IMR-90 (cell line): ENCODE measurements around the gene HAND2. TPM values are rescaled to one million over a fixed set of nuclear protein-coding genes. Genes with fewer than 3 reads are reported as not detected.

Experiments used
- ATAC-seq: fragments of 200-7000 bp; cut with Tn5 transposase; 2 replicates; pipeline ENCODE4 v1.9.1; 2020; ENCODE audit warnings: low read depth, mild to moderate bottlenecking, moderate library complexity
- BruUV-seq: library from RNA; stranded (reverse); fragments of 400-500 nt; replicated peaks from 2 replicates; lab custom pipeline; 2021; lab: Mats Ljungman, UMichigan
- CTCF ChIA-PET: fragments of 300-600 bp; formaldehyde crosslinking; extraction: SDS; loops from one replicate; lab custom pipeline; 2021; ENCODE audit warnings: antibody characterized with exemption; lab: Yijun Ruan, JAX
- POLR2A ChIA-PET: fragments of 300-600 bp; sonication (Branson Sonifier 250); formaldehyde crosslinking; loops from one replicate; lab custom pipeline; 2022; ENCODE audit warnings: antibody characterized with exemption; ENCODE audit not compliant: unreplicated experiment; lab: Charles Lee
- DNase-seq: peaks from one replicate; pipeline ENCODE4 v3.0.0; 2013
- H2AFZ ChIP-seq: replicated peaks from 2 replicates; pipeline ENCODE3; 2013; ENCODE audit warnings: low read length, mild to moderate bottlenecking; ENCODE audit not compliant: poor library complexity
- H2AK5ac ChIP-seq: 2 replicates; pipeline ENCODE4 v1.6.1; 2013; ENCODE audit warnings: low read depth, low read length, inconsistent platforms
- H2AK9ac ChIP-seq: replicated peaks from 2 replicates; pipeline ENCODE3; 2013; ENCODE audit warnings: mild to moderate bottlenecking, low read depth, low read length, moderate library complexity; ENCODE audit not compliant: poor library complexity
- H2BK120ac ChIP-seq: 2 replicates; pipeline ENCODE4 v1.6.1; 2013; ENCODE audit warnings: low read depth, low read length, inconsistent platforms
- H2BK15ac ChIP-seq: 3 replicates; pipeline ENCODE4 v1.6.1; 2013; ENCODE audit warnings: low read depth, low read length, inconsistent platforms
- H2BK20ac ChIP-seq: 2 replicates; pipeline ENCODE4 v1.6.1; 2013; ENCODE audit warnings: low read depth, mild to moderate bottlenecking, inconsistent platforms, low read length, moderate library complexity
- H2BK5ac ChIP-seq: 2 replicates; pipeline ENCODE4 v1.6.1; 2013; ENCODE audit warnings: mild to moderate bottlenecking, low read depth, low read length, inconsistent platforms; ENCODE audit not compliant: poor library complexity, severe bottlenecking
- H3K14ac ChIP-seq: replicated peaks from 2 replicates; pipeline ENCODE4 v1.6.1; 2013; ENCODE audit warnings: low read depth, low read length, inconsistent platforms
- H3K18ac ChIP-seq: 2 replicates; pipeline ENCODE4 v1.6.1; 2013; ENCODE audit warnings: low read depth, low read length, control low read depth
- H3K23ac ChIP-seq: 2 replicates; pipeline ENCODE4 v1.6.1; 2013; ENCODE audit warnings: low read depth, low read length, inconsistent platforms
- H3K27ac ChIP-seq: 2 replicates; pipeline ENCODE4 v1.5.1; 2013; ENCODE audit warnings: mild to moderate bottlenecking, control low read depth, low read length; ENCODE audit not compliant: insufficient read depth
- H3K27me3 ChIP-seq: 2 replicates; pipeline ENCODE4 v1.6.1; 2013; ENCODE audit warnings: low read length; ENCODE audit not compliant: control insufficient read depth, insufficient read depth
- H3K36me3 ChIP-seq: 2 replicates; pipeline ENCODE4 v1.6.1; 2013; ENCODE audit warnings: low read length, mixed read lengths; ENCODE audit not compliant: control insufficient read depth, insufficient read depth
- H3K4ac ChIP-seq: 2 replicates; pipeline ENCODE4 v1.6.1; 2013; ENCODE audit warnings: low read depth, low read length, inconsistent platforms
- H3K4me1 ChIP-seq: 2 replicates; pipeline ENCODE4 v1.6.1; 2013; ENCODE audit warnings: low read length, mixed read lengths; ENCODE audit not compliant: control insufficient read depth, insufficient read depth
- H3K4me2 ChIP-seq: 2 replicates; pipeline ENCODE4 v1.6.1; 2013; ENCODE audit warnings: low read depth, mild to moderate bottlenecking, control low read depth, low read length, moderate library complexity
- H3K4me3 ChIP-seq: 2 replicates; pipeline ENCODE4 v1.5.1; 2013; ENCODE audit warnings: low read depth, mild to moderate bottlenecking, control low read depth, low read length, moderate library complexity; ENCODE audit not compliant: insufficient read depth
- H3K56ac ChIP-seq: 2 replicates; pipeline ENCODE4 v1.6.1; 2013; ENCODE audit warnings: low read length, inconsistent platforms; ENCODE audit not compliant: insufficient read depth; ENCODE audit errors: extremely low read depth
- H3K79me1 ChIP-seq, 2 experiments: 2 replicates each; pipeline ENCODE4 v1.6.1; 2013; ENCODE audit warnings: low read length in 2 of 2, inconsistent platforms in 1 of 2, low read depth in 1 of 2
- H3K9ac ChIP-seq: 2 replicates; pipeline ENCODE4 v1.6.1; 2013; ENCODE audit warnings: low read depth, low read length, control low read depth
- H3K9me1 ChIP-seq: 2 replicates; pipeline ENCODE4 v1.6.1; 2013; ENCODE audit warnings: low read length, inconsistent platforms; ENCODE audit not compliant: insufficient read depth
- H3K9me3 ChIP-seq: 2 replicates; pipeline ENCODE4 v1.6.1; 2013; ENCODE audit warnings: low read length; ENCODE audit not compliant: control insufficient read depth, insufficient read depth
- H4K20me1 ChIP-seq: 2 replicates; pipeline ENCODE4 v1.6.1; 2013; ENCODE audit warnings: low read length, inconsistent platforms; ENCODE audit not compliant: insufficient read depth
- H4K5ac ChIP-seq: 2 replicates; pipeline ENCODE4 v1.6.1; 2013; ENCODE audit warnings: mild to moderate bottlenecking, low read depth, low read length, control low read depth
- H4K8ac ChIP-seq, 2 experiments: 2 replicates each; pipeline ENCODE4 v1.6.1; 2013; ENCODE audit warnings: low read depth in 2 of 2, low read length in 2 of 2, control low read depth in 1 of 2, inconsistent platforms in 1 of 2
- H4K91ac ChIP-seq: 2 replicates; pipeline ENCODE4 v1.6.1; 2013; ENCODE audit warnings: low read depth, low read length, inconsistent platforms; ENCODE audit not compliant: insufficient read depth
- BHLHE40 ChIP-seq: fragments of 150-350 bp; IDR thresholded peaks from 2 replicates; pipeline ENCODE4 v1.6.1; 2016; ENCODE audit warnings: mild to moderate bottlenecking, low read depth, low read length
- CEBPB ChIP-seq: IDR thresholded peaks from 2 replicates; pipeline ENCODE4 v1.6.1; 2012; ENCODE audit warnings: low read depth, low read length, improper control_type of control experiment
- CHD1 ChIP-seq: IDR thresholded peaks from 2 replicates; pipeline ENCODE4 v1.6.1; 2012; ENCODE audit warnings: low read depth, low read length, improper control_type of control experiment
- FOS ChIP-seq: fragments of 150-350 bp; IDR thresholded peaks from 2 replicates; pipeline ENCODE4 v1.6.1; 2016; ENCODE audit warnings: low read depth, low read length
- MAFK ChIP-seq: IDR thresholded peaks from 2 replicates; pipeline ENCODE4 v1.6.1; 2012; ENCODE audit warnings: low read depth, low read length, improper control_type of control experiment
- MAZ ChIP-seq: IDR thresholded peaks from 2 replicates; pipeline ENCODE4 v1.6.1; 2012; ENCODE audit warnings: low read depth, mild to moderate bottlenecking, low read length, improper control_type of control experiment, moderate library complexity, borderline replicate concordance
- MXI1 ChIP-seq: IDR thresholded peaks from 2 replicates; pipeline ENCODE4 v1.6.1; 2012; ENCODE audit warnings: low read depth, mild to moderate bottlenecking, low read length, moderate library complexity, borderline replicate concordance
- POLR2A ChIP-seq: IDR thresholded peaks from 2 replicates; pipeline ENCODE4 v1.6.1; 2012; ENCODE audit warnings: mild to moderate bottlenecking, low read depth, low read length
- RAD21 ChIP-seq: IDR thresholded peaks from 2 replicates; pipeline ENCODE4 v1.6.1; 2012; ENCODE audit warnings: low read length, improper control_type of control experiment
- RCOR1 ChIP-seq: IDR thresholded peaks from 2 replicates; pipeline ENCODE4 v1.6.1; 2012; ENCODE audit warnings: mild to moderate bottlenecking, low read length, improper control_type of control experiment; ENCODE audit not compliant: insufficient replicate concordance
- RFX5 ChIP-seq: IDR thresholded peaks from 2 replicates; pipeline ENCODE4 v1.8.0; 2012; ENCODE audit warnings: low read depth, mild to moderate bottlenecking, low read length, moderate library complexity
- WGBS, 2 experiments: methylation state at CpG; one replicate each; pipeline versions ENCODE4 v1.1.5 to v1.1.7; 2013; ENCODE audit warnings: missing lambda C conversion rate in 2 of 2; ENCODE audit not compliant: insufficient read length in 1 of 2; ENCODE audit errors: extremely low coverage in 2 of 2; 5-methylcytosine and 5-hydroxymethylcytosine counted together
- dilution Hi-C: fragments of 300-500 bp; cut with HindIII; formaldehyde crosslinking; loops from one replicate; pipeline ENCODE4 v1.14.3; 2018; ENCODE audit warnings: low sequenced_read_pairs; ENCODE audit not compliant: unreplicated experiment
- in situ Hi-C: fragments of 300-500 bp; cut with MboI; formaldehyde crosslinking; loops from 3 replicates; pipeline ENCODE4 v1.14.3; 2019; ENCODE audit warnings: low sequenced_read_pairs, inconsistent platforms, mixed read lengths
- intact Hi-C: fragments of 100-400 bp; cut with micrococcal nuclease; formaldehyde crosslinking; loops from 2 replicates; pipeline ENCODE4 v1.10.0; 2022
- polyA plus RNA-seq, 3 experiments: library from polyadenylated mRNA; depleted of rRNA; stranded (reverse); fragments of >200 nt; gene quantifications; 2 replicates each; pipeline ENCODE4 v1.2.3, GENCODE V29; 2012; ENCODE audit warnings: low replicate concordance in 1 of 3
- total RNA-seq: library from RNA; depleted of rRNA; stranded (reverse); fragments of >200 nt; gene quantifications from 2 replicates; pipeline ENCODE4 v1.2.3, GENCODE V29; 2012
- TF ChIP-seq, protein P1 (sequence below): fragments of 150-350 bp; IDR thresholded peaks from 2 replicates; pipeline ENCODE4 v1.6.1; 2016; ENCODE audit warnings: low read depth, mild to moderate bottlenecking, low read length, moderate library complexity, borderline replicate concordance
- TF ChIP-seq, protein P2 (sequence below): conservative IDR thresholded peaks from 2 replicates; pipeline ENCODE4 v1.5.1; 2012; ENCODE audit warnings: mild to moderate bottlenecking, low read depth, low read length, improper control_type of control experiment

Gene HAND2
- total and polyA plus RNA-seq, 2 of the 4 experiments (the other 2 are of a cell fraction) = 0.36 to 0.97 TPM

- ChIA-PET CTCF (no interaction called here), POLR2A (no interaction called here)
- H4K91ac ChIP-seq = no peak overlapping the region
- BruUV-seq = no TSS peak
- H4K8ac ChIP-seq = no peak overlapping the region
- H3K79me1 ChIP-seq = no peaks in the 10 kb centered on the region
- no peak overlapping the region for H3K14ac ChIP-seq
- no peak overlapping the region for H3K23ac ChIP-seq
- H3K27me3 ChIP-seq = peaks cover 59% of the 10 kb centered on the region
- H3K4me3 ChIP-seq = no peak overlapping the region
- H3K56ac ChIP-seq = no peak overlapping the region
- no peaks in the 10 kb centered on the region for H3K9me1 ChIP-seq
- H2AK9ac ChIP-seq = no peak overlapping the region
- H3K4me2 ChIP-seq = no peak overlapping the region
- no peak overlapping the region for H3K9ac ChIP-seq
- WGBS, 2 experiments = no CpG with 5 or more reads among the region's 1 CpG
- H2BK5ac ChIP-seq = no peak overlapping the region
- dilution Hi-C loops (no loop called here), in situ Hi-C loops (loop anchor here (10.0 kb wide), 1 partner anchor 183 kb away; no protein-coding TSS in a partner anchor), intact Hi-C loops (no loop called here)
- H2BK120ac ChIP-seq = no peak overlapping the region
- H3K4me1 ChIP-seq = 0 out of 2 replicates have a peak, but pooled peaks cover 3% of the 10 kb centered on the region
- H4K20me1 ChIP-seq = no peaks in the 10 kb centered on the region
- no peak overlapping the region for H2BK15ac ChIP-seq
- H3K4ac ChIP-seq = no peak overlapping the region
- no peak overlapping the region for H3K18ac ChIP-seq
- H2BK20ac ChIP-seq = no peak overlapping the region
- ATAC-seq (no peak), DNase-seq (no peak)
- no peaks in the 10 kb centered on the region for H3K36me3 ChIP-seq
- H2AK5ac ChIP-seq = no peak overlapping the region
- H2AFZ ChIP-seq = no peak overlapping the region
- H3K9me3 ChIP-seq = peaks cover 17% of the 10 kb centered on the region
- no peak overlapping the region for H3K27ac ChIP-seq
- no peak overlapping the region for H4K5ac ChIP-seq
- TF ChIP-seq BHLHE40 = no peak
- TF ChIP-seq POLR2A = no peak
- TF ChIP-seq RAD21 = no peak
- TF ChIP-seq CEBPB = no peak
- no peak for TF ChIP-seq MXI1
- TF ChIP-seq, protein P1, sequence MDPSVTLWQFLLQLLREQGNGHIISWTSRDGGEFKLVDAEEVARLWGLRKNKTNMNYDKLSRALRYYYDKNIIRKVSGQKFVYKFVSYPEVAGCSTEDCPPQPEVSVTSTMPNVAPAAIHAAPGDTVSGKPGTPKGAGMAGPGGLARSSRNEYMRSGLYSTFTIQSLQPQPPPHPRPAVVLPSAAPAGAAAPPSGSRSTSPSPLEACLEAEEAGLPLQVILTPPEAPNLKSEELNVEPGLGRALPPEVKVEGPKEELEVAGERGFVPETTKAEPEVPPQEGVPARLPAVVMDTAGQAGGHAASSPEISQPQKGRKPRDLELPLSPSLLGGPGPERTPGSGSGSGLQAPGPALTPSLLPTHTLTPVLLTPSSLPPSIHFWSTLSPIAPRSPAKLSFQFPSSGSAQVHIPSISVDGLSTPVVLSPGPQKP = no peak
- no peak for TF ChIP-seq RCOR1
- no peak for TF ChIP-seq MAFK
- no peak for TF ChIP-seq CHD1
- no peak for TF ChIP-seq RFX5
- TF ChIP-seq FOS = no peak
- no peak for TF ChIP-seq MAZ
- TF ChIP-seq, protein P2, sequence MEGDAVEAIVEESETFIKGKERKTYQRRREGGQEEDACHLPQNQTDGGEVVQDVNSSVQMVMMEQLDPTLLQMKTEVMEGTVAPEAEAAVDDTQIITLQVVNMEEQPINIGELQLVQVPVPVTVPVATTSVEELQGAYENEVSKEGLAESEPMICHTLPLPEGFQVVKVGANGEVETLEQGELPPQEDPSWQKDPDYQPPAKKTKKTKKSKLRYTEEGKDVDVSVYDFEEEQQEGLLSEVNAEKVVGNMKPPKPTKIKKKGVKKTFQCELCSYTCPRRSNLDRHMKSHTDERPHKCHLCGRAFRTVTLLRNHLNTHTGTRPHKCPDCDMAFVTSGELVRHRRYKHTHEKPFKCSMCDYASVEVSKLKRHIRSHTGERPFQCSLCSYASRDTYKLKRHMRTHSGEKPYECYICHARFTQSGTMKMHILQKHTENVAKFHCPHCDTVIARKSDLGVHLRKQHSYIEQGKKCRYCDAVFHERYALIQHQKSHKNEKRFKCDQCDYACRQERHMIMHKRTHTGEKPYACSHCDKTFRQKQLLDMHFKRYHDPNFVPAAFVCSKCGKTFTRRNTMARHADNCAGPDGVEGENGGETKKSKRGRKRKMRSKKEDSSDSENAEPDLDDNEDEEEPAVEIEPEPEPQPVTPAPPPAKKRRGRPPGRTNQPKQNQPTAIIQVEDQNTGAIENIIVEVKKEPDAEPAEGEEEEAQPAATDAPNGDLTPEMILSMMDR = no peak
Measured at GRCh38 chr4:173498023-173498422, 32.0 kb downstream of the HAND2 start.
